HG02623 (cell line): ENCODE data around the gene RTF2.
A peak's percentile ranks its signal among the peaks of the same experiment; 100 is the strongest.

ENCODE experiments used
- ATAC-seq: cut with Tn5 transposase; IDR thresholded peaks from one replicate; pipeline ENCODE4 v1.9.1; 2021; ENCODE audit warnings: moderate library complexity; ENCODE audit not compliant: unreplicated experiment

Gene RTF2, protein sequence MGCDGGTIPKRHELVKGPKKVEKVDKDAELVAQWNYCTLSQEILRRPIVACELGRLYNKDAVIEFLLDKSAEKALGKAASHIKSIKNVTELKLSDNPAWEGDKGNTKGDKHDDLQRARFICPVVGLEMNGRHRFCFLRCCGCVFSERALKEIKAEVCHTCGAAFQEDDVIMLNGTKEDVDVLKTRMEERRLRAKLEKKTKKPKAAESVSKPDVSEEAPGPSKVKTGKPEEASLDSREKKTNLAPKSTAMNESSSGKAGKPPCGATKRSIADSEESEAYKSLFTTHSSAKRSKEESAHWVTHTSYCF

DNA sequence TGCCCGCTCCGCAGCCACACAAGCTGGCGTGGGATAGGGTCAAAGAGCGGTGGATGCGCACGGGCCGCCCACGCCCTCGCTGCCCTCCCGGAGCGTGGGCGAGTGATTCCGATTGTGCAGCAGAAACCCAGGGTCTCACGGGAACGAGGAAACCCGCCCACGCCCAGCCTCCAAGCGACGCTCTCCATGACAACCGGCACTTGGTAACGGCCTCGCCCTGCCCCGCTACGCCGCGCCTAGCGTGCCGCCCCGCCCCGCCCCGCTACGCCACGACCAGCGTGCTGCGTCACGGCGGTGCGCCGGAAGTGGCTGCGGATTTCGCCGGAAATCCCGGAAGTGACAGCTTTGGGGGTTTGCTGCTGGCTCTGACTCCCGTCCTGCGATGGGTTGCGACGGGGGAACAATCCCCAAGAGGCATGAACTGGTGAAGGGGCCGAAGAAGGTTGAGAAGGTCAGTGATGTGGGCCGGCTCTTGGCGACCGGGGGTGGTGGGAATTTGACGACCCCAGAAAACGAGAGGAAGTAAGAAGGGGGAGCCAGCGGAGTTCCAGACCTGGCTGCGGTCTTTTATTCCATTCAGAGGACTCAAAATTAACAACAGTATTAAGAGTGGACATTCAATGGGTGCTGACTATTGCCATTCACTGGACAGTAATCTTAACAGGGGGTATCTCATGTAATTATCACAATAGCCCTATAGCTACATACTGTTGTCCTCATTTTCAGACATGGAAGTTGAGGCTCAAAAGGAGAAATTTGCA lies at the start of gene RTF2:
TSS of gene RTF2 (plus strand) at position 312 of the 761 bp plus-strand sequence. CDS start at position 383, 71 bp downstream.
- peak; percentile 97 for ATAC-seq

GRCh38 chr20:56420028-56420427 lies 48.4 kb upstream of the RTF2 start:
- ATAC-seq = no peak

DNA sequence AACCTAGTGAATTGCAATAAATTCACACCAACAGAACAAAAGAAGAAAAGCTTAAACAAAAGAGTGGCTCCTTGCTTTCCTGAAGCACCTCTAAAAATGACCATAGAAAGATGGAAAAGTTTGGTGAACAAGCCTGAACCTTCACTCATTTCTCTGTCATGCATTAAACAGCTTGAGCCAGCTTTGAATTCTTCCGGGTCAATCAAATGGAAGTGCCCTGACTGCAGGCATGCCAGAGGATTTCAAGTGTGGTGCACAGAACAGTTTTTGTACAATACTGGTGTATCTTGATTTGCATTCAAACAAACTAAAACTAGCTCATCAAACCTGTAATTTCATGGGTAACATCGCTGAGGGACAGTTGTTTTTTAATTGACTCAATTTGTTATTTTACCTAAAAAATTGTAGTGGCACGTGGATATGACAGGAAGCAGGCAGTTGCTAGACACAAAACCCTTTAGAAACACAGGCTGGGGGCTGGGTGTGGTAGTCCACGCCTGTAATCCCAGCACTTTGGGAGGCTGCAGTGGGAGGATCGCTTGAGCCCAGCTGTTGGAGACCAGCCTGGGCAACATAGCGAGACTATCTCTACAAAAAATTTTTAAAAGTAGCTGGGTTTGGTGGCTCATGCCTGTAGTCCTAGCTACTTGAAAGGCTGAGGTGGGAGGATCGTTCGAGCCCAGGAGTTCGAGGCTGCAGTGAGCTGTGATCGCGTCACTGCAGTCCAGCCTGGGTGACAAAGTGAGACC lies 47.3 kb upstream of the RTF2 start:
- no peak for ATAC-seq

GRCh38 chr20:56422076-56422823 lies 46.2 kb upstream of the RTF2 start:
- ATAC-seq = no peak

GRCh38 chr20:56422824-56423189 lies 45.6 kb upstream of the RTF2 start:
- no peak for ATAC-seq

- no peak for ATAC-seq
These were observed 45.2 kb upstream of the RTF2 start for GRCh38 chr20:56423211-56423610.

- ATAC-seq = no peak
These were observed 44.5 kb upstream of the RTF2 start for GRCh38 chr20:56423886-56424285.

GRCh38 chr20:56424931-56425330 lies 43.5 kb upstream of the RTF2 start:
- ATAC-seq = no peak

- no peak for ATAC-seq
These were observed 42.4 kb upstream of the RTF2 start for GRCh38 chr20:56426026-56426425.

DNA sequence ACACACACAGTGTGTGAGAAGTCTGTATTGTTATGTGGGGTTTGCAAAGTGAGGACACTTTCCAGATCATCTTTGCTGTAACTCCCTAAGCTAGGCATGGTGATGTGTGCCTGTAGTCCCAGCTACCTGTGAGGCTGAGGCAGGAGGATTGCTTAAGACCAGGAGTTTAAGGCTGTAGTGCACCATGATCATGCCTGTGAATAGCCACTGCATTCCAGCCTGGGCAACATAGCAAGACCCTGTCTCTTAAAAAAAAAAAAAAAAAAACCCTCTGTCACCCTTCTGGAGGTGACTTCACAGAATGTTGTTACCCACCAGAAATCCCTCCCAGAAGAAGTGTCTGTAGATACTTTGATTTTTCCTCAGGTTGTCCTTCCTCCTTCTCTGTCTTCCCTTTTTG lies 41.5 kb upstream of the RTF2 start:
- no peak for ATAC-seq

- ATAC-seq = no peak
These were observed 40.6 kb upstream of the RTF2 start for GRCh38 chr20:56427797-56428196.

- no peak for ATAC-seq
These were observed 40.0 kb upstream of the RTF2 start for GRCh38 chr20:56428410-56428809.

DNA sequence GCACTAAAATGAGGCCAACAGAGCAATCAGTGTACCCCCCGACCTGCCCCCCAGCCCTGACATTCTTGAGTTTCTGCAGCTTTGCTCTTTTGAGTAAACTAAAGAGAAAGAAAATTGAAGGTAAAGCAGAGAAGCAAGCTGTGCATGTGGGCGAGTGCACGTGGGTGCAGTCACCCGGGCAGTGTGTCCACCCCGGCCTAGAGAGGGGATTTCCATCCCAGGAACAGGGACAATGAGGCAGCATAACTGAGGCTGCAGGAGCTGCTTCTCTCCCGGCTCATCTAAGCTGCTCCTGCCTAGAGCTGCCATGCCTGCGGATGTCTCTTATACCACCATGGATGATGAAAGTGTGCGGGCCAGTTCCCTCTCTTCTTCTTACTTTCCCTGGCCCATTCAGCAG lies 39.5 kb upstream of the RTF2 start:
- ATAC-seq = no peak

DNA sequence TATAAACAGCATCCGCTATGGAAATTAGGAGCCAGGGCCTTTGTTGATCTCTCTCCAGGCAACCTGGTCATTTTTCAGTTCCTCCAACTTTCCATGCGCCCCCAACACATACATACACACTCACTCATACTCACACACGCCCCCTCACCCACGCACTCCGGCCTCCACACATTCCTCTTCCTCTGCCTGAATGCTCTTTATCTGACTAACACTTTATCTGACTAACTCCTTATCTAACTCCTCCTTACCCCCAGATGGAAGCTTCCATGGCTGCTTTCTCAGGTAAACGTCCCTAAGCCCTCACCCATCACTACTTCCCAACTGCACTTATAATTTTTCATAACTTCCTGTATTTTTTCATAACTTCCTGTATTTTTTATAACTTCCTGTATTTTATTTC lies 38.9 kb upstream of the RTF2 start:
- ATAC-seq = no peak

DNA sequence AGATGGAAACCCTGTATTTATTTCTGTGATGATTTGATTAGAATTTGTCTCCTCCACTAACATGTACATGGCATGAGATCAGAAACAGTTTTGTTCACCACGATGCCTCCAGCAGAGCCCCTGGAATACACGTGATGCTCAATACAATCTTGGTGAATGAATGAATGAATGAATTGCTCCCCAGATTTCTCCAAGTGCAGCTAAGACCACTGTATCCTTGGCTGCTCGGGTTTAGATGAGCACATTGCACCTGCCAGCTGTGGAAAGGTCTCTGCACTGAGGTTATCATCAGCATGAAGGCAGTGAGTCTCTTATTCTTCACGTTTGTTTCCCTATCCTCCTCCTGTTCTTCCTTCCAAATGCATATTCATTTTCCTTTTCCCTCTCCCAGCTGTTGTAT lies 38.5 kb upstream of the RTF2 start:
- no peak for ATAC-seq

DNA sequence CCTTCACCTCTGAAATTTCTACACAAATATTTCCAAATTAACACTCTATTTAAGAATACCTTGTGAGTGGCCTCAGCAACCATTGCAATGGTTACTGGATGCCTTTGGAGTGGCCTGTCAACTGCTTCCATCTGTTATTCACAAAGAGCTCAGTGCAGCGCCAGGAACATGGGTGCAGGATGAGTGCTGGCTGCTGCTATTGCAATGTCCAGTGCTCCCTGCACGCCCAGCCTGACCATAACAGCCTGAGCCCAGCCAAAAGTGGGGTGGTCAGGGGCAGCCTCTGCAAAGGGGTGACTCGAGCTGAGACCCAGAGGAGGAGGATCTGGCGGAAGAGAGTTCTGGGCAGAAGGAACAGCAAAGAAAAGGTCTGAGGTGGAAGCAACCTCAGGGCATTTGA lies 38.0 kb upstream of the RTF2 start:
- ATAC-seq = no peak

DNA sequence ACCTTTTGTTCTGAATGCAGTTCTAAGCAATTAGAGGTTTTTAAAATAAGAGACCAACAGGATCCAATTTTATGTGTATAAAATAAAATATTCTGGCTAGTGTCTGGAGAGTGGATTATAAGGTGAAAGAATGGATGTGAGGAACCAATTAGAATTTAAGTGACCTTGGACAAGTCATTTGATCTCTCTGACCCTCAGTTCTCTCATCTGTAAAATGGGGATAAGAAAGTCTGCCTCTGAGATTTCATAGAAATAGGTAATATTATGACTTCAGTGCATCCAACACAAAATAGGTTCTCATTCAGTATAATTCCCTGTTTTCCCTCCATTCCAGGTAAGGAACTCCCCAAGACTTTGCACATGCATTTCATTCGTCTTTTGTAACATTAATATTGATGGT lies 37.5 kb upstream of the RTF2 start:
- no peak for ATAC-seq

GRCh38 chr20:56431471-56431870 lies 37.0 kb upstream of the RTF2 start:
- ATAC-seq = no peak

DNA sequence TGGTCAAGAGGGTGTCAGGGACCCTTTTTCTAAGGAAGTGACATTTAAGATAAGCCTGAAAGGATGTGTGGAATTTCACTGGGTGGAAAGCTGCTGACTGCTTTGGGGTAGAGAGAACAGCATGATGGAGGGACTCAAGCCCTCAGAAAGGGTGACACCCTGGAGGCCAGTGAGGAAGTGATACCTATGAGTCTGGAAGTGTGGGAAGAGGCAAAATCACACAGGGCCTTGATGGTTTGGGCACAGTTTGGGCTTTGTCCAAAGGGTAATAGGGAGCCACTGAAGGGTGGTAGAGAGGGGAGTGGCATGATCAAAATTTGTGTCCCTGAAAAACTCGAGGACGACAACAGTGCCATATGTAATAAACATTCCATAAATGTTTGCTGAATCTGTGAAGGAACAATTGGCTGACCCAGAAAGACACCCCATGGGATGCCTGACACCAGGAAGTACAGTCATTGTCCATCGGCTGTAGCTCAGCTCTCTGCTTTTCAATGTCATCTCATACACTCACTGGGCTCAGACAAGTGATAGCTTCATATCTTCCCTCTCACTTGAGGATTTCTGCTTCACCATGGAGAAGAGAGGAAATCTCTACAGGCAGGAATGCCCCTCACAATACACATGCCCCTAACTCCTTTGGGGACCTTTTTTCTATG lies 35.1 kb upstream of the RTF2 start:
- ATAC-seq = no peak

DNA sequence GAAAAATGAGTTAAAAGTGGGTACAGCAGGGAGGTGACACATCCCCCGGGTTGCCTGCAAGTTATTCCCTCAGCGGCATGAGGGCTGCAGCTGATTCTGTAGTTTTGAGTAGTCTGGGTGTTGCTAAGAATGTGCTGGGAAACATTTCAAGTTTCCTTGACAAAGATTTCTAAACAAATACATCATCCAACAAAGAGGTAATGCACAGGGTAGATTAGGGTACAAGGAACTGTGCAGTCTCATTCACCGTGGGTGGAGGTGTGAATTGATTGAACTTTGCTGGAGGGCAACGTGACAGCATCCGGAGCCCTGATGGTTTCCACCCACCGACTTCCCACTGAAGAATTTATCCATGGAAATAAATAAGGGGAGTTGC lies 34.6 kb upstream of the RTF2 start:
- no peak for ATAC-seq
